GM06990 (cell line): ENCODE measurements around the gene TSPAN4.

Experiments used
- DNase-seq: peaks from one replicate; pipeline ENCODE4 v3.0.0-alpha.2; 2011; ENCODE audit not compliant: insufficient read length; ENCODE audit errors: extremely low read depth
- H3K27me3 ChIP-seq: replicated peaks from 2 replicates; pipeline ENCODE4 v1.6.0; 2011; ENCODE audit warnings: low read length; ENCODE audit not compliant: control insufficient read depth, insufficient read depth
- H3K36me3 ChIP-seq: 2 replicates; pipeline ENCODE4 v1.5.1; 2011; ENCODE audit warnings: low read length; ENCODE audit not compliant: control insufficient read depth, insufficient read depth
- H3K4me3 ChIP-seq: replicated peaks from 2 replicates; pipeline ENCODE4 v1.5.1; 2011; ENCODE audit warnings: low read depth, mild to moderate bottlenecking, control low read depth, low read length
- TF ChIP-seq, protein P1 (sequence below): IDR thresholded peaks from 2 replicates; pipeline ENCODE4 v1.5.1; 2011; ENCODE audit warnings: low read length, control low read depth, mild to moderate bottlenecking, inconsistent platforms; ENCODE audit not compliant: insufficient read depth, poor library complexity, severe bottlenecking

TSPAN4 gene

DNA sequence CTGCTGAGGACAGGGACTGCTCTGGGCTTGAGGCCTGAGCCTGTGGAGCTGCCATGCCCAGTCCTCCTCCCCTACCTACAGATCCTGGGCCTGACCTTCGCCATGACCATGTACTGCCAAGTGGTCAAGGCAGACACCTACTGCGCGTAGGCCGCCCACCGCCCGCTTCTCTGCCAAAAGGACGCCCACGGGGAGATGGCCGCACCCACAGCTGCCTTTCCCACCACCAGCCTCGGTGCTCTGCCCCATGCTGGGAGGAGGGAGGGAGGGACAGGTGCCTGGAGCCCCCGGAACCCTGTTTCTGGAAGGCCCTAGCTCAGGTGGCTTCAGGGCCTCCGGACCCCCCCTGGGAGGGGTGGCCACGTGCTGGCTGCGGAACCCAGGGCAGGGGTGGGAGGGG is 23.8 kb downstream of the TSPAN4 start:
- Histone ChIP-seq H3K36me3 (no peaks in the 10 kb centered on the region; the same call in 1 of the 2 replicates), H3K27me3 (no peaks in the 10 kb centered on the region), H3K4me3 (no peak overlapping the region)
- TF ChIP-seq, protein P1, sequence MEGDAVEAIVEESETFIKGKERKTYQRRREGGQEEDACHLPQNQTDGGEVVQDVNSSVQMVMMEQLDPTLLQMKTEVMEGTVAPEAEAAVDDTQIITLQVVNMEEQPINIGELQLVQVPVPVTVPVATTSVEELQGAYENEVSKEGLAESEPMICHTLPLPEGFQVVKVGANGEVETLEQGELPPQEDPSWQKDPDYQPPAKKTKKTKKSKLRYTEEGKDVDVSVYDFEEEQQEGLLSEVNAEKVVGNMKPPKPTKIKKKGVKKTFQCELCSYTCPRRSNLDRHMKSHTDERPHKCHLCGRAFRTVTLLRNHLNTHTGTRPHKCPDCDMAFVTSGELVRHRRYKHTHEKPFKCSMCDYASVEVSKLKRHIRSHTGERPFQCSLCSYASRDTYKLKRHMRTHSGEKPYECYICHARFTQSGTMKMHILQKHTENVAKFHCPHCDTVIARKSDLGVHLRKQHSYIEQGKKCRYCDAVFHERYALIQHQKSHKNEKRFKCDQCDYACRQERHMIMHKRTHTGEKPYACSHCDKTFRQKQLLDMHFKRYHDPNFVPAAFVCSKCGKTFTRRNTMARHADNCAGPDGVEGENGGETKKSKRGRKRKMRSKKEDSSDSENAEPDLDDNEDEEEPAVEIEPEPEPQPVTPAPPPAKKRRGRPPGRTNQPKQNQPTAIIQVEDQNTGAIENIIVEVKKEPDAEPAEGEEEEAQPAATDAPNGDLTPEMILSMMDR: no peak
- DNase-seq: no peak

DNA sequence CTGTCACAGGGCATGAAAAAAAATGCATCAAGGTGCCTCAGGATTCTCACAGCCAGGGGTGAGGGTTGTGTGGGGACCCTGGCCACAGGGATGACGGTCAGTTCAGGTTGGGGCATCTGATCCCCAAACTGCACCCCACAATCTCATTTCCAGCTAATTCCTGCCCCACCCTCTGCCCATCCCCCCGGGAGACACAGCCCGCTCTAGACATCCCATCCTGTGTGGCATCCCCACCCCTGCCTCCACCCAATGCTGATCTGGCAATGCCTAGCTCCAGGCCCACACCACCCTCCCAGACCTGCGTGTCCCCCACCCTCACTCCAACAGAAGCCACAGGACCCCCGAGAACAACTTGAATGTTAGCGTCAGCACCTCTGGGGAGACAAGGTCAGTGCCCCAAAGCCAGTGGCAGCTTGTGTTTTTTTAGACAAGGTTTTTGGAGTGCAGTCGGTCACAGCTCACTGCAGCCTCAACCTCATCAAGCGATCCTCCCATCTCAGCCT is 25.3 kb downstream of the TSPAN4 start:
- no peak overlapping the region for H3K4me3 ChIP-seq
- H3K36me3 ChIP-seq: no peaks in the 10 kb centered on the region; the same call in 1 of the 2 replicates
- no peaks in the 10 kb centered on the region for H3K27me3 ChIP-seq
- no peak for DNase-seq
- TF ChIP-seq, protein P1: no peak

DNA sequence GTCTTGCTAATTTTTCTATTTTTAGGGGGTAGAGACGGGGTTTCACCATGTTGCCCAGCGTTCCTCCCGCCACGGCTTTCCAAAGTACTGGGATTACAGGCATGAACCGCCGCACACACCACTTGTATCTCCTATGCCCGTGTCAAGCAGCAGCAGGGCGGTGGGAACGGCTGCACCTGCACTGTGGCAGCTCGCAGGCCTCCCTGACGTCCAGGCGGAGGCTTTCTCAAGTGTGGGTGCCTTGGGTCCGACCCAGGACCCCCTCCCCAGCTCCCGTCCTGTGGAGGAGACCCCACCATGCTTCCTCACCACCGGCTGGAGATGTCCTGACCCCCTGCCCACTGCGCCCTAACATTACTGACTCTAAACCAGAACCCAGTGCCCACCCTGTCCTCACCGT is 25.7 kb downstream of the TSPAN4 start:
- Histone ChIP-seq H3K4me3 (no peak overlapping the region), H3K36me3 (no peaks in the 10 kb centered on the region; the same call in 1 of the 2 replicates), H3K27me3 (no peaks in the 10 kb centered on the region)
- no peak for DNase-seq
- TF ChIP-seq, protein P1: no peak

DNA sequence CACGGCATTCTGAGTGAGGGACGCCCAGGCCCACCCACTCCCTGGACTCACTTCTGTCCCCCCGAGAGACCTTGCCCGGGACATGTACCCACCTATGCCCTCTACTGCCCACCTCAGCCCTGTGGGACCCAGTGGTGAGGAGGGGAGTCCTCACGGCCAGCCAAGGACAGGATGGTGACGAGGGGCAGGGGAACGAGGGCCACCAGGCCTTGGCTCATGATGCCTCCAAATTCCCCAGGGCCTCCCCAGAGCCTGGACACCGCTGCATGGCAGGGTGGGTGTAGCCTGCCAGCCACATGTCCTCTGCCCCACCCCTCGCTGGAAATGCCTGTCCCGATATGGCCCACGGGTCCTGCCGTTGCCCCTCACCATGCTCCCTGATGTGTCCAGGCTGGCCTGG is 26.1 kb downstream of the TSPAN4 start:
- DNase-seq: no peak
- Histone ChIP-seq H3K4me3 (no peak overlapping the region), H3K36me3 (no peaks in the 10 kb centered on the region; the same call in 1 of the 2 replicates), H3K27me3 (no peaks in the 10 kb centered on the region)
- TF ChIP-seq, protein P1: no peak

DNA sequence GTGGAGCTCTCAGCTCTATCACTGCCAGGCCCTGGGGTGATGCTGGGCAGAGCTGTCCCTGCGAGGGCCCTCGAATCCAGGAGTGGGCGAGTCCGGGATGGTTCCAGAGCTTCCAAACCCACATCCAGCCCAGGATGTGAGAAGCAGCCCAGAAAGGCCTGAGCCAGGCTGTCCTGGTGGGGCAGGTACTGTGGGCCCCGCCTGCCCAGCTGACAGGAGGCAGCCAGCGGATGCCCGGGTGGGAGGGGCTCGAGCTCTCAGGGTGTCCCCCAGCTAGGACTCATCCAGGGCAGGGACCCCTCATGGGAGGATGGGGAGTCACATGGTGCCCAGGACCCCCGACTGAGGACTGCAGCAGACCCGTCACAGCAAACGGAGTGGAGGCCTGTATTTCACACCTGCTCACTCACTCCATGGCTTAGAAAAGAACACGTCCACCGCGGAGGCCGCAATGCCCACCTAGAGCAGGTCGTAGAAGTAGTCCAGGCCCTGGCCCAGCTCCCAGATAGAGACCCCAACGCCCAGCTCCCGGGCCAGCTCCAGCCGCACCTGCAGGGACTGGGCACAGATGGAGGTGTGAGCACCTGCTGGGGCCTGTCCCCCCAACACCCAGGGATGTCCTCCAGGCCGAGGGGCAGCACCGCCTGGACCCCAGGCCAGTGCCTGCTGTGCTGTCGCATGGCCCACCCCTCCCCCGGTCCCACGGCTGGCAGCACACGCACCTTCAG is 26.9 kb downstream of the TSPAN4 start:
- TF ChIP-seq, protein P1: no peak
- Histone ChIP-seq H3K27me3 (no peaks in the 10 kb centered on the region), H3K4me3 (no peak overlapping the region), H3K36me3 (no peaks in the 10 kb centered on the region; the same call in 1 of the 2 replicates)
- DNase-seq: no peak
